Stimulated activated CD4-positive, alpha-beta T cell treated with anti-CD3 and anti-CD28 coated beads, Interleukin-1b, Interleukin-23, amount 100 ng/mL, for 1 hour (primary cell): ENCODE data around the gene GPR55.

ENCODE experiments used
- DNase-seq, 2 donors: peaks; one replicate each; pipeline ENCODE4 v3.0.0-alpha.2; 2020; ENCODE audit warnings: low read depth in 2 of 2

GPR55 gene

GRCh38 chr2:230866756-230867523 is 58.1 kb downstream of the GPR55 start:
- peak in 1 of 2 donors; percentile 45 for DNase-seq

DNA sequence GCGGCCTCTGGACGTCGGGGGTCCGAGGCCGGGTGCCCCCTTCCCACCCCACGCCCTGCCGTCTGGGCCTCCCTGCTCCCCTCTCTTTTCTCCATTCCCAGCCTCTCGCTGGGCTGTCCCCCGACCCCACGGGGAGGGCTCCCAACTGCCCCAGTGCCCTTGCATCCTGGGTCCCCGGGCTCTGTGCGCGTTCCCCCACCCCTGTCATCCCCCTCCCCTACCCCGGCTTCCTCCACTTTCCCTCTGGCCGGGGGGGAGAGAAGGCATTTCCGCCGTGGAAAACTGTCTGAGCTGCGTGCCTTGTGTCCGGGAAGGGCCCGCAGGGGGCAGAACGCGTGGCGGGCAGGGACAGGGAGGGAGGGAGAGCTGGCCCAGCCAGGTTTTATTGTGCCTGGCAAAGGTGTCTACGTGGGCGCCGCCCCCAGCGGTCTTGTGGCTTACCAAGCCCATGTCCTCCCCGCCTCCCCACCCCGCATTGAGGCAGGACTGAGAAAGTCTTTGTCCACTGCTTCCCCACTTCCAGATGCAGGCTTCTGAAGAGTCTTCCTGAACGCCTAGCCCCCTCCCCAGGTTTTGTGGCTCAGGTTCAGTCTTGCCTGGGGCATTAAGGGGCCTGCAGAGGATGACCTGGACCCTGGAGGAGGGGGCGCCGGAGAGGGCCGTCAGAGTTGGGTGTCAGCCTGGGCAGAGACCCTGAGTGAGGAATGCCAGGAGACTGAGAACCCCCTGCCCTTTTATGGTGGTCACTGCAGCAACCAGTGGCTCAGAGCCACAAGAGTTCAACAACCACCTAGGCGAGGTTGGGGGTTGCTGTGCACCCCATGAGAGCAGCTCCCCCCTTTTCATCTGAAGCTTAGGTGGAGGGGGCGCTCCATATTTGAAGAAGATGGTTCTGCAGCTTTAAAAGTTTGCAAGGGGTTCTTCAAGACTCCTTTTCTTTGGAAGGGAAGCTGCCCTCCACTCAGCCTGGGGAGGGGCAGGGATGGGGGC is 59.0 kb downstream of the GPR55 start:
- no peak for DNase-seq

DNA sequence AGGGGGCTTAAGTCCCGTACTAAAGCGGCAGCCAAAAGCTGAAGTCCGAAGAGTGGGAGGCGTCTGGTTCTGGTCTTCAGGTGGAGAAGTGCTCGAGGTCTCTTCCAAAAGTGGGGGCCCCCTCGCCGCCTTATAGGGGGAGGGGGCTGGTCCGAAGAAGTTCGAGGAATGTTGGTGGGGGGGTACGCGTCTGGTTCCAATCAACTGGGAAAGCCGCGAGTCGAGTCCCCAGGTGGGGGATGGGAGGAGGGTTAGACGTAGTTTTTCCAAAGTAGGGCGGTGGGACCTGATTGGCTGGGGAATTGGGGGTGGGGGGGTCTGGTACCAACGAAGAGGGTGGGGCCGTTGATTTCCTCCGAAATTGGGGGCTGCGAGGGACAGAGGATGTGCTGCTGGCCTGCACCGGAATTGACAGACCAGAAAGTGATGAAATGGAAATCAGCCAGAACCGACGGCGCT is 59.7 kb downstream of the GPR55 start:
- no peak for DNase-seq

DNA sequence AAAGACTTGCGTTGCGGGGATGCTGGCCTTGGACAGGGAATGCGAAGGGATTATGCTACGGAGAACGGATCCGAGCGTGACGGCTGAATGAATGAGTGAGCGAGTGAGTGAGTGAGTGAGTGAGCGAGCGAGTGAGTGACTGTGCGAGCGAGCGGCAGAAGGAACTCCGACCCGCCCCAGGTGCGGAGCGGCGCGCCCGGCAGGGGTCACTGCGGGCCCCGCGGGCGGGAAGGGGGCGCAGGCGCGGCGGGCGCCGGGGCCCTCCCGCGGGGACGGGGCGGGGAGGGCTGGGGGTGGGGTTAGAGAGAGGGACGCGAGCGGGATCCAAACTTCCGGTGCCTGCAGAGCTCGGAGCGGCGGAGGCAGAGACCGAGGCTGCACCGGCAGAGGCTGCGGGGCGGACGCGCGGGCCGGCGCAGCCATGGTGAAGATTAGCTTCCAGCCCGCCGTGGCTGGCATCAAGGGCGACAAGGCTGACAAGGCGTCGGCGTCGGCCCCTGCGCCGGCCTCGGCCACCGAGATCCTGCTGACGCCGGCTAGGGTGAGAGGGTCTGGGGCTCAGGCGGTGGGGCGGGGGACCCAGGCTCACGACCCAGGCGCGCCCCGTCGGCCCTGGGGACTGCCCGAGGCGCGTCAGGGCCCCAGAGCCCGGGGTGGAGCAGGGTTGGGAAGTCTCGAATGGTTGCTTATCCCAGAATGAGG is 60.3 kb downstream of the GPR55 start, which contains the start of gene ITM2C:
Gene ITM2C (plus strand): TSS at position 338 of the 702 bp plus-strand sequence. CDS start 84 bp downstream, at position 422.
- DNase-seq = peak; percentile 31 to 54

DNA sequence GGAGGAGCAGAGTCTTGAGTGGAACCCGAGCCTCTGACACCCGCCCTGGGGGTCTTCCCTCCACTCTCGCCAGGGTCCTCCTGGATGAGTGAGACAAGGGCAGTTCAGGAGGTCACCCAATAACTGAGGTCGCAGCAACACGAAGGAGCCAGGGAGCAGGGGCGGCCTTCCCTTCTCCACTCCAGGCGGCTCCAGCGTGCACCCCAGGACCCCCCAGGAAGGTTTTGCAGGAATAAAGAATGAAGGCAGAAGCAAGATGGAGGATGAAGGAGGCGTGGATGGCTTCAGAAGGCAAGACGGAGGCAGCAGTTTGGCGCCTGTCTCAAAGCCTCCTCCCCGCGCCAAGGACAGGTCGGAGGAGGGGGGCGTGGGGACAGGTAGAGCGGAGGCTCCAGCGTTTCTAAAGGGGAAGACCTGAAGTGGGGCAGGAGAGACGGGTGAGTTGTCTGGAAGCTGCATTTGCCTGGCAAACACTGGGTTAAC is 60.9 kb downstream of the GPR55 start:
- no peak for DNase-seq

DNA sequence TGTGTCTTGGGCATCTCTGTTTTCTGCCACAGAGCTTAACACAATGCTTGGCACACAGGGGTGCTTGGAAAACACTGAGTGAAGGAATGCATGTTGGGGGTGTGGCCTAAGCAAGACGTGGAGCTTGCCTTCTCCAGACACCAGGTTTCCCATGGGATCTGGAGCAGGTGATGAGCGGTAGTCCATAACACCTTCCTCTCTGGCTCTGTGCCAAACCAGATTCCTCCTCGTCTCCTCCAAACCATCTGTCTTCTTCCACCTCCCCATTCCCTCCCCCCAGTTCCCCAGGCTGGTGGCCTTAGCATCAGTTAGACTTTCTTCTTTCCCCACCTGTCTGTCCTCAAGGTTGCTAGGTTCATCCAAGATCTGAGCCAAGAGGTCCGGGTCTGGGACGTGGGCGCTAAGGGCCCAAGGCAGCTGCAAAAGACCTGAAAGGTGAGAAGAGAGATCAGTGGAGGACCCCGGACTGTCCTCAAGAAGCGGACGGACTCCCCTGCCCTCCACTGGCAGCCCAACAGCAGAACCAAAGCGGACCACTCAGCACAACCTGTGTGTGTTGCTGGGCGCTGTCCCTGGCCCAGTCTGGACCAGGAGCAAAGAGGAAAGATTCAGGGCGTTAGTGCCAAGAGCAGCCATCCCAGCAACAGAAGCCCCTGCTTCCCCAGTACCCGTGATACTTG is 61.5 kb downstream of the GPR55 start:
- no peak for DNase-seq

- DNase-seq = no peak
Measured at GRCh38 chr2:230863031-230863430, 62.0 kb downstream of the GPR55 start.

DNA sequence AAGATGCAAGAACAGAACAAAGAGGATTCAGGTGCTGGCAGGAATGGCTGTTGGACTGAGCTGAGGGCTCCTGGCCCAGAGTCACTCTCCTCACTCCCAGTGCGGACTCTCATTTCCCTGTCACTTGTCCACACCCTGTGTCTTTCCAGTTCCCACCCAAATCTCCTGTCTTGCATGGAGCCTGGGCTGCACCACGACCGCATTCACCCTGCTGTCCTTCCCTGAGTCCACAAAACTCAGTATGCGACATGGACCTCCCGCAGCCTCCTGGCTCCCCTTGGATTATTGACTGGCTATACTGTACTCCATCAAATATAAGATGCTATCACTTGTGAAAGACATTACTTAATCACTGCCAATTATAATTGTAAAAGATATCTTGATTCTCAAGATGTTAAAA is 62.8 kb downstream of the GPR55 start:
- DNase-seq = no peak

DNA sequence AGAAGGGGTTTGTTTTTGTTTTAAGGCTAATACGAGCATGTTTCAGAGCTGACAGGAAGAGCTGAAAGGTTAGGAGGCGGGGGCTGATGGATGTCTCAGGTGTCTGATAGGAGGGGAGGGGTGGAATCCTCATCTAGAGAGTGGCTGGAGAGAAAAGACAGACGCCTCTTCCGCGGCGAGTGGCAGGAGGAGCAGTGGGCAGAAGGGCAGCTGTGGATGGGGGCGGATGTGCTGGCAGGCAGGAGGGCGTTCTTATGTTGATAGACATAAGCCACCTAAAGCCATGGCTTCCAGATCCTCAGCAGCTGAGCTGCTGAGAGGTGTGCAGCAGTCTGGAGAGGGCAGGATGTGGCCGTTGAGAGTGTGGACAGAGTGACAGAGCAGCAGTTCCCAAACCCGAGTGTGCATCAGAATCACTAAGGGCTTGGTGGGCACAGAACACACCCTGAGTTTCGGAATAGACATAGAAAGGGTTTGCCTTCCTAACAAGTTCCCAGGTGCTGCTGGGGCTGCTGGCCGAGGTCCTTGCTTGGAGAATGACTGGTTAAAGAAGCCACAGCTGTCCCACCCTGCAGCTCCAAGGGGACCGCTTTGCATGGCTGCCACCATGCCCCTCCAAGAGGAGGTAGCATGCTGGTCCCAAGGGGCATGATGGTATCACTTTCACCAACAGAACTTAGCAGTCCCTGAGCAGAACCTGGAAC is 63.3 kb downstream of the GPR55 start:
- no peak for DNase-seq
